T47D (cell line): ENCODE data around the gene ORMDL1.

Experiments
- DNase-seq, 2 experiments: peaks; one replicate each; pipeline versions ENCODE4 v3.0.0 to v3.0.0-alpha.2; 2011 to 2012; ENCODE audit warnings: low read depth in 1 of 2, low spot score in 1 of 2
- JUND ChIP-seq: IDR thresholded peaks from 2 replicates; pipeline ENCODE4 v1.6.1; 2012; ENCODE audit warnings: low read depth
- in situ Hi-C: cut with HindIII; loops from 2 replicates; pipeline ENCODE4 v1.10.0; 2016; ENCODE audit warnings: low sequenced_read_pairs, low pct_unique_long_range_greater_than_20kb

Gene ORMDL1

GRCh38 chr2:189756311-189756952, 27.7 kb downstream of the ORMDL1 start:
- no peak for TF ChIP-seq JUND
- in situ Hi-C loops = no loop called here
- no peak for DNase-seq

DNA sequence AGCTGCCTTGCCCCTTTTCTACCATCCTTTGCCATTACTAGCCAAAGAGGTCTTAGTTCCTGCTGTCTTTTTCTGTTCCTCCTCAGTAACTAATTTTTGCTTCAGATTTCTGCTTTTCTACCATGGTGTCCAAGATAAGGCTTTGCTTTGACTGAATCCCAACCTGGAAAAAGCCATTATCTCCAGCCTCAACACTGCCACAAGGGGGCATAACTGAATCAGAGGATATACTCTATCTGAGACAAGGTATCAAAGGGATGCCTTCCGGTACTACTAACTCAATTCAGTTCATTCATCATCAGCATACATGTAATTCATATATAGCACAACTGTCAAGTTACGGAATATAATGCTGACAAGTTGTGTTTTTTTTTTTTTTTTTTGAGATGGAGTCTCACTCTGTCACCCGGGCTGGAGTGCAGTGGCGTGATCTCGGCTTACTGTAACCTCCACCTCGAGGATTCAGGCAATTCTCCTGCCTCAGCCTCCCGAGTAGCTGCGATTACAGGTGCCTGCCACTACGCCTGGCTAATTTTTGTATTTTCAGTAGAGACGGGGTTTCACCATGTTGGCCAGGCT, 33.0 kb downstream of the ORMDL1 start:
- in situ Hi-C loops = no loop called here
- TF ChIP-seq JUND = no peak
- peak; percentile 5 to 36 for DNase-seq

DNA sequence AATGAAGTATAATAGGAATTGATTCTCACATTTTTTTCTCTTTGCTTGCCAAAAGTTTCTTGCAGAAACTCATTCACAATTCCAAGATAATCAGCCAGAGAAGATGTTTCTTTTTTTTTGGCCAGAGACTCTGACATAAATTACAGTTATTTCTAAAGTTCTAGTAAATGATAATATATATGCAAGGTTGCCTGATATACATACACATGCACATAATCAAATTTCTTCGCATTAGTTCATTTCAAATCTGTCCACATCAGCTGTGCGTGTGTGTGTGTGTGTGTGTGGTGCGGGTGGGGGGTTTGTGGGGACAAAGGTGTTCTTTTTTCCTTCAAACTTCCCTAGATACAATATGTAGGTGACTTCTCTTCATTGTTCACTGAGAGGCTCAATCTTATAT, 54.7 kb downstream of the ORMDL1 start:
- DNase-seq = no peak
- in situ Hi-C loops = no loop called here
- TF ChIP-seq JUND = no peak

DNA sequence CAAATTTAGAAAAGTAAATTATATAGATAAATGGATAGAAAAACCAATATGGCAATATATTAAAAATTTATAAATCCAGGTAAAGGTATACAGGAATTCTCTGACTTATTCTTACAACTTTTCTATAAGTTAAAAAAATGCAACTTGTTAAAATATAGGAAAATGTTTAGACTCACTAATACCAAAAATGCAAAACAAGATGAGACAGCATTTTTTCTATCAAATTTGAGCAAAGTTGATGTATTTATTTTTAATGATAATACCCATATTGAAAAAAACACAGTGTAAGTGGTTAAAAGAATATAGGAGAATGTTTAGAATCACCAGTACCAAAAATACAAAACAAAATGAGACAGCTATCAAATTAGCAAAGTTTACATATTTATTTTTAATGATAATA, 57.3 kb downstream of the ORMDL1 start:
- in situ Hi-C loops = no loop called here
- TF ChIP-seq JUND = no peak
- no peak for DNase-seq

- in situ Hi-C loops = no loop called here
- no peak for TF ChIP-seq JUND
- no peak for DNase-seq
Measured at GRCh38 chr2:189726271-189726670, 57.9 kb downstream of the ORMDL1 start.

- in situ Hi-C loops = no loop called here
- no peak for DNase-seq
- no peak for TF ChIP-seq JUND
Measured at GRCh38 chr2:189723192-189723591, 60.9 kb downstream of the ORMDL1 start.
